Transverse colon (tissue), 3 donors: Measurements from ENCODE around the gene PLA2G15.

ENCODE experiments used
- POLR2A ChIP-seq: fragments of 450-650 bp; IDR thresholded peaks from one replicate; pipeline ENCODE4 v1.6.1; 2016; ENCODE audit warnings: antibody characterized with exemption, mild to moderate bottlenecking, moderate library complexity
- TF ChIP-seq, protein P1 (sequence below), 5 experiments: fragments of 200-600 bp in 3 of 5; fragments of 450-650 bp in 2 of 5; sonication (generic) in 3 of 5; IDR thresholded peaks; 1 replicate in 2 of 5; 2 replicates in 3 of 5; pipeline ENCODE4 v1.5.1; 2016 to 2017; ENCODE audit warnings: antibody characterized with exemption in 5 of 5, inconsistent platforms in 3 of 5, mild to moderate bottlenecking in 2 of 5, moderate library complexity in 1 of 5

DNA sequence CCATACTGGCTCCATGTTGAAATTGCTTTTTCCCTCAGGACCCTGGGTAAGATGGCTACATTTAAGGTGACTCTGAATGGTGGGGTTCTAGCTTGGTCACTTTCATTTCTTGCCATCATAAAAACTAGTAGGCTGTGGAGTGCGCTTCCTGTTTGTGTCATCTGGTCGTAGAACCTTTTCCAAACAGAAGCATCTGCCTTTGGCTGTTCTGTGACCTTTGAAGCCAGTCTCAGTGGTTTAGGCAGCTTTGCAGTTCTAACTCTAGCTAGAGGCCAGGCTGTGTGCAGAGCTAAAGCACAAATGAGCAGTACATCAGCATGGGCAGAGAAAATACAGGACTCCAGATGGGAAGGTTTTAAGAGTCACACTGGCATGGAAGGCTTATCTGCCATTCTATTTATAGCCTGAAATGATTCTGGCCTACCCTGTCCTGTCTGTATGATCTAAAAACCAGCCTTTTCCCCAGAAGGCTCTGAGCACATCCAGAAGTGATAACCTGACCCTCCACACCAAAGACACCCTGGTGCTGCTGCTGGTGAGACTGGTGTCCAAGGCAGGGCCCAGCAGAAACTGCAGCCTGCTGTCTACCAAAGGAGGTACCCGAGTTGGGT is 17.9 kb upstream of the PLA2G15 start:
- no peak for TF ChIP-seq POLR2A
- TF ChIP-seq, protein P1, sequence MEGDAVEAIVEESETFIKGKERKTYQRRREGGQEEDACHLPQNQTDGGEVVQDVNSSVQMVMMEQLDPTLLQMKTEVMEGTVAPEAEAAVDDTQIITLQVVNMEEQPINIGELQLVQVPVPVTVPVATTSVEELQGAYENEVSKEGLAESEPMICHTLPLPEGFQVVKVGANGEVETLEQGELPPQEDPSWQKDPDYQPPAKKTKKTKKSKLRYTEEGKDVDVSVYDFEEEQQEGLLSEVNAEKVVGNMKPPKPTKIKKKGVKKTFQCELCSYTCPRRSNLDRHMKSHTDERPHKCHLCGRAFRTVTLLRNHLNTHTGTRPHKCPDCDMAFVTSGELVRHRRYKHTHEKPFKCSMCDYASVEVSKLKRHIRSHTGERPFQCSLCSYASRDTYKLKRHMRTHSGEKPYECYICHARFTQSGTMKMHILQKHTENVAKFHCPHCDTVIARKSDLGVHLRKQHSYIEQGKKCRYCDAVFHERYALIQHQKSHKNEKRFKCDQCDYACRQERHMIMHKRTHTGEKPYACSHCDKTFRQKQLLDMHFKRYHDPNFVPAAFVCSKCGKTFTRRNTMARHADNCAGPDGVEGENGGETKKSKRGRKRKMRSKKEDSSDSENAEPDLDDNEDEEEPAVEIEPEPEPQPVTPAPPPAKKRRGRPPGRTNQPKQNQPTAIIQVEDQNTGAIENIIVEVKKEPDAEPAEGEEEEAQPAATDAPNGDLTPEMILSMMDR (IDR thresholded peaks at IDR 0.05): no peak
